GDM1 (cell line): ENCODE data around the gene FAM222A.

ENCODE experiments used
- DNase-seq: peaks from one replicate; lab custom pipeline; 2025; lab: John Stamatoyannopoulos, UW

Gene FAM222A

GRCh38 chr12:109725321-109726105 is 11.9 kb downstream of the FAM222A start:
- no peak for DNase-seq

- DNase-seq = no peak
Measured at GRCh38 chr12:109726106-109726497, 12.5 kb downstream of the FAM222A start.

GRCh38 chr12:109726511-109727038 is 12.9 kb downstream of the FAM222A start:
- DNase-seq = no peak

GRCh38 chr12:109727039-109727723 is 13.6 kb downstream of the FAM222A start:
- no peak for DNase-seq

GRCh38 chr12:109727746-109728726 is 14.4 kb downstream of the FAM222A start:
- no peak for DNase-seq

GRCh38 chr12:109728921-109729320 is 15.3 kb downstream of the FAM222A start:
- DNase-seq = no peak

GRCh38 chr12:109729371-109729781 is 15.8 kb downstream of the FAM222A start:
- DNase-seq = no peak

GRCh38 chr12:109729801-109730200 is 16.2 kb downstream of the FAM222A start:
- DNase-seq = no peak

- DNase-seq = no peak
Measured at GRCh38 chr12:109730306-109731145, 16.9 kb downstream of the FAM222A start.

GRCh38 chr12:109731231-109731731 is 17.7 kb downstream of the FAM222A start:
- DNase-seq = no peak

GRCh38 chr12:109731806-109732205 is 18.2 kb downstream of the FAM222A start:
- no peak for DNase-seq

GRCh38 chr12:109732321-109733305 is 19.0 kb downstream of the FAM222A start:
- DNase-seq = no peak

- DNase-seq = no peak
Measured at GRCh38 chr12:109734219-109735000, 20.8 kb downstream of the FAM222A start.

GRCh38 chr12:109735051-109735521 is 21.5 kb downstream of the FAM222A start:
- no peak for DNase-seq

- no peak for DNase-seq
Measured at GRCh38 chr12:109735825-109736551, 22.4 kb downstream of the FAM222A start.

GRCh38 chr12:109736552-109737108 is 23.0 kb downstream of the FAM222A start:
- no peak for DNase-seq

- DNase-seq = no peak
Measured at GRCh38 chr12:109737126-109737525, 23.5 kb downstream of the FAM222A start.

- DNase-seq = no peak
Measured at GRCh38 chr12:109737631-109738030, 24.0 kb downstream of the FAM222A start.
